HEK293 (cell line): ENCODE measurements around the gene FSHR.

ENCODE experiments used
- ELK4 ChIP-seq: IDR thresholded peaks from 2 replicates; pipeline ENCODE4 v1.6.1; 2011; ENCODE audit warnings: mild to moderate bottlenecking, low read depth, low read length, borderline replicate concordance
- HOXC10 ChIP-seq: sonication (generic); formaldehyde crosslinking; IDR thresholded peaks from 2 replicates; pipeline ENCODE4 v1.8.1; 2023; ENCODE audit warnings: mild to moderate bottlenecking, missing genetic modification reagents
- ZBTB17 ChIP-seq: fragments of 450-650 bp; formaldehyde crosslinking; IDR thresholded peaks from 2 replicates; pipeline ENCODE4 v1.5.1; 2016; ENCODE audit warnings: missing biosample characterization, missing genetic modification characterization
- ZNF549 ChIP-seq: fragments of 450-650 bp; IDR thresholded peaks from 2 replicates; pipeline ENCODE4 v1.5.1; 2018; ENCODE audit warnings: missing biosample characterization, missing genetic modification characterization, mild to moderate bottlenecking, inconsistent platforms, moderate library complexity
- TF ChIP-seq, protein P1 (sequence below): fragments of 450-650 bp; formaldehyde crosslinking; IDR thresholded peaks from 2 replicates; pipeline ENCODE4 v1.5.1; 2016; ENCODE audit warnings: missing biosample characterization, missing genetic modification characterization

DNA sequence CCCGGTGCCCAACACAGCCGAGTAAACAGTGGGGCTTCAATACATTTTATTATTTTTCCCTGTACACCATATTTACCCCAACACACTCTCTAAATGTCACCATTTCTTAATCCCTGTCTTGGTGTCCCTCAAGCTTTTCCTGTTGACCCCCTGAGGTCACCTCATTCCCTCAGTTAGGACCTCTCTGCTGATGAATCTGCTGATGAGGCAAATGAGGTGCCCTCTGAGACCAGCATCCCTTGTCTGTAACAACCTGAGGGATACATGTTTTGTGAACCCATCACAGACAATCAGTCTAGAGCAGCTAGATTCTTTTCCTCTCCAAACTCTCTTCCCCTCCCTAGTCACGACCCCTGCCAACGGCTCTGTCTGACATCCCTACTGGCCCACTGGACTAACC lies 127.6 kb downstream of the FSHR start:
- TF ChIP-seq ZNF549 (tag by site-specific recombination), result no peak
- TF ChIP-seq ELK4, result no peak
- no peak for TF ChIP-seq HOXC10 (CRISPR knock-in tag)
- TF ChIP-seq, protein P1, sequence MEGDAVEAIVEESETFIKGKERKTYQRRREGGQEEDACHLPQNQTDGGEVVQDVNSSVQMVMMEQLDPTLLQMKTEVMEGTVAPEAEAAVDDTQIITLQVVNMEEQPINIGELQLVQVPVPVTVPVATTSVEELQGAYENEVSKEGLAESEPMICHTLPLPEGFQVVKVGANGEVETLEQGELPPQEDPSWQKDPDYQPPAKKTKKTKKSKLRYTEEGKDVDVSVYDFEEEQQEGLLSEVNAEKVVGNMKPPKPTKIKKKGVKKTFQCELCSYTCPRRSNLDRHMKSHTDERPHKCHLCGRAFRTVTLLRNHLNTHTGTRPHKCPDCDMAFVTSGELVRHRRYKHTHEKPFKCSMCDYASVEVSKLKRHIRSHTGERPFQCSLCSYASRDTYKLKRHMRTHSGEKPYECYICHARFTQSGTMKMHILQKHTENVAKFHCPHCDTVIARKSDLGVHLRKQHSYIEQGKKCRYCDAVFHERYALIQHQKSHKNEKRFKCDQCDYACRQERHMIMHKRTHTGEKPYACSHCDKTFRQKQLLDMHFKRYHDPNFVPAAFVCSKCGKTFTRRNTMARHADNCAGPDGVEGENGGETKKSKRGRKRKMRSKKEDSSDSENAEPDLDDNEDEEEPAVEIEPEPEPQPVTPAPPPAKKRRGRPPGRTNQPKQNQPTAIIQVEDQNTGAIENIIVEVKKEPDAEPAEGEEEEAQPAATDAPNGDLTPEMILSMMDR, result no peak
- no peak for TF ChIP-seq ZBTB17 (tag by site-specific recombination)
